ENCODE data around the gene NUP58. TPM values are rescaled to one million over a fixed set of nuclear protein-coding genes. Genes with fewer than 3 reads are reported as not detected.

Gene NUP58
- total and polyA plus RNA-seq, 9 of the 15 experiments (the other 6 are each of a cell fraction or from before 2014, with no cell fraction given): 12.5 to 98.0 (median 42.6) TPM

DNA sequence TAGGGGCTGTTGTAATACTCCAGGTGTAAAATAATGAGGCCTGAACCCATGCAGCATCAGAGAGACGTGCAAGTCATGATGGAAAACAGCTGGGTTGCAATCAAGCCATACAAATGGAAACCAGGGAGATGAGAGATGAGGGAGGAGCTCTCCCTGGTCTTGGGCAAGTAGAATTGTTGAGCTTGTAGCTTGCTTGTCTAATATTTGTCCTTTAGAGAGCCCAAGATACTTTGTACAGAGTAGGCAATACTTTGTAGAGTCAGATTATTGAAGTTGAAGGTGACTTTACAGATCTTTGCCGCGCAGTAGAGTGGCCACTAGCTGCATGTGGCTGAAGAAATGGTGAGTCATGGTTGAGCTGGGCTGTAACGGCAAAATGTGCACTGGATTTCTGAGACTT is 78.7 kb downstream of the NUP58 start (continued):
- TF ChIP-seq, protein P1, sequence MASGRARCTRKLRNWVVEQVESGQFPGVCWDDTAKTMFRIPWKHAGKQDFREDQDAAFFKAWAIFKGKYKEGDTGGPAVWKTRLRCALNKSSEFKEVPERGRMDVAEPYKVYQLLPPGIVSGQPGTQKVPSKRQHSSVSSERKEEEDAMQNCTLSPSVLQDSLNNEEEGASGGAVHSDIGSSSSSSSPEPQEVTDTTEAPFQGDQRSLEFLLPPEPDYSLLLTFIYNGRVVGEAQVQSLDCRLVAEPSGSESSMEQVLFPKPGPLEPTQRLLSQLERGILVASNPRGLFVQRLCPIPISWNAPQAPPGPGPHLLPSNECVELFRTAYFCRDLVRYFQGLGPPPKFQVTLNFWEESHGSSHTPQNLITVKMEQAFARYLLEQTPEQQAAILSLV (tag; IDR thresholded peaks at IDR 0.05): 0 out of 2 replicates have a peak, but pooled peaks have one; percentile 14
- TF ChIP-seq MYC (IDR thresholded peaks at IDR 0.05; ENCODE audit: low read depth, low read length) (peak; percentile 77), MYC (CRISPR knock-in tag; IDR thresholded peaks at IDR 0.05; ENCODE audit: borderline replicate concordance, low read depth) (no peak), NFRKB (IDR thresholded peaks at IDR 0.05; ENCODE audit: low read depth) (0 out of 2 replicates have a peak, but pooled peaks have one; percentile 49), C11orf30 (IDR thresholded peaks at IDR 0.05; ENCODE audit: low read depth) (peak; percentile 89), ATF3 (IDR thresholded peaks at IDR 0.05) (peak; percentile 87), ATF3 (CRISPR knock-in tag; conservative IDR thresholded peaks at IDR 0.05) (no peak), ZBTB9 (CRISPR knock-in tag; IDR thresholded peaks at IDR 0.05) (0 out of 2 replicates have a peak, but pooled peaks have one; percentile 33), ZKSCAN8 (CRISPR knock-in tag; IDR thresholded peaks at IDR 0.05) (peak; percentile 29; the same call in 1 of the 2 replicates), TAF7 (tag; IDR thresholded peaks at IDR 0.05) (peak; percentile 51; the same call in 1 of the 2 replicates), ZNF316 (IDR thresholded peaks at IDR 0.05) (peak; percentile 95), RAD21 (CRISPR knock-in tag; conservative IDR thresholded peaks at IDR 0.05 in 1 of 2, IDR thresholded peaks at IDR 0.05 in 1 of 2) (peak in 1 of 2 experiments; percentile 5; a peak in 1 of 4 replicates), SMAD4 (CRISPR knock-in tag; conservative IDR thresholded peaks at IDR 0.05) (peak; percentile 46), SREBF1 (IDR thresholded peaks at IDR 0.05; ENCODE audit: borderline replicate concordance, low read depth, low read length) (no peak), BACH1 (tag; IDR thresholded peaks at IDR 0.05) (peak; percentile 86; the same call in 1 of the 2 replicates), ZNF583 (CRISPR knock-in tag; IDR thresholded peaks at IDR 0.05) (peak; percentile 65; the same call in 1 of the 2 replicates), NUFIP1 (IDR thresholded peaks at IDR 0.05; ENCODE audit: partially characterized antibody) (peak; percentile 27), DACH1 (IDR thresholded peaks at IDR 0.05; ENCODE audit: partially characterized antibody) (peak; percentile 79), RNF2 (IDR thresholded peaks at IDR 0.05) (peak; percentile 56; the same call in 1 of the 2 replicates), NEUROD1 (IDR thresholded peaks at IDR 0.05; ENCODE audit: borderline replicate concordance, low read depth, low read length, partially characterized antibody) (no peak), PPARD (CRISPR knock-in tag; IDR thresholded peaks at IDR 0.05) (no peak), ARID1B (IDR thresholded peaks at IDR 0.05) (peak; percentile 40), SMARCA4 (IDR thresholded peaks at IDR 0.05) (peak; percentile 74; the same call in 1 of the 2 replicates), POLR2A (conservative IDR thresholded peaks at IDR 0.05) (peak; percentile 53; the same call in 1 of the 2 replicates), U2AF2 (optimal IDR thresholded peaks at IDR 0.05; ENCODE audit: low read depth, low read length) (no peak), TEAD2 (tag; IDR thresholded peaks at IDR 0.05) (0 out of 2 replicates have a peak, but pooled peaks have one; percentile 5)
- TF ChIP-seq, protein P2, sequence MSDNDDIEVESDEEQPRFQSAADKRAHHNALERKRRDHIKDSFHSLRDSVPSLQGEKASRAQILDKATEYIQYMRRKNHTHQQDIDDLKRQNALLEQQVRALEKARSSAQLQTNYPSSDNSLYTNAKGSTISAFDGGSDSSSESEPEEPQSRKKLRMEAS (CRISPR knock-in tag; IDR thresholded peaks at IDR 0.05): peak; percentile 43; the same call in 1 of the 2 replicates
